ENCODE data around the gene STUM.

- TF ChIP-seq CTCF (conservative IDR thresholded peaks at IDR 0.05 in 1 of 2, IDR thresholded peaks at IDR 0.05 in 1 of 2; ENCODE audit: extremely low read depth in 1 of 2, insufficient read depth in 1 of 2, low read depth in 1 of 2, low read length in 2 of 2) (no peak), EZH2 (IDR thresholded peaks at IDR 0.05; ENCODE audit: borderline replicate concordance, low read length) (no peak)
These were observed 14.4 kb downstream of the STUM start for GRCh38 chr1:226562989-226563388.
